ENCODE results near the gene TUT7. TPM values are rescaled to one million over a fixed set of nuclear protein-coding genes. Genes with fewer than 3 reads are reported as not detected.
A peak's percentile ranks its signal among the peaks of the same experiment; 100 is the strongest.

Gene TUT7
- total and polyA plus RNA-seq, 2 experiments from 2014 or later, result 16.5 to 18.8 TPM

- H2AFZ ChIP-seq, result no peak overlapping the region
- DNase-seq, result no peak
Observed at GRCh38 chr9:86246752-86247161, 107.5 kb downstream of the TUT7 start.

GRCh38 chr9:86242071-86242470 is 112.1 kb downstream of the TUT7 start:
- no peaks in the 10 kb centered on the region for H4K20me1 ChIP-seq (ENCODE audit: insufficient read depth)

More at GRCh38 chr9:86246752-86247161, 107.5 kb downstream of the TUT7 start:
- Histone ChIP-seq H3K79me2 (ENCODE audit: insufficient read depth) (no peaks in the 10 kb centered on the region), H3K9me3 (ENCODE audit: low read depth) (no peaks in the 10 kb centered on the region), H3F3A (ENCODE audit: insufficient read depth) (no peaks in the 10 kb centered on the region), H3K27ac (no peak overlapping the region), H3K36me3 (ENCODE audit: low read depth) (no peaks in the 10 kb centered on the region), H3K9ac (no peak overlapping the region), H3K4me1 (ENCODE audit: insufficient read depth) (no peaks in the 10 kb centered on the region), H3K27me3 (replicated peaks; ENCODE audit: insufficient read depth) (no peaks in the 10 kb centered on the region), H3K4me2 (ENCODE audit: unreplicated experiment) (no peak overlapping the region), H3K4me3 (no peak overlapping the region), H4K20me1 (ENCODE audit: insufficient read depth) (no peaks in the 10 kb centered on the region), H3K9me2 (ENCODE audit: insufficient read depth) (no peaks in the 10 kb centered on the region)
- TF ChIP-seq EZH2 (IDR thresholded peaks at IDR 0.05; ENCODE audit: insufficient read depth, poor library complexity, severe bottlenecking) (no peak), EZH2phosphoT487 (IDR thresholded peaks at IDR 0.05; ENCODE audit: insufficient read depth, low read depth) (no peak)
- in situ Hi-C loops (cut with MboI), result no loop called here
- WGBS, 2 experiments (ENCODE audit: low coverage in 1 of 2, low lambda C conversion rate in 2 of 2, missing lambda C conversion rate in 2 of 2), result 62 to 71% methylated on average over 6 of the region's 6 CpGs

GRCh38 chr9:86241216-86241615 is 113.0 kb downstream of the TUT7 start:
- no peak overlapping the region for H3K9ac ChIP-seq
- no peaks in the 10 kb centered on the region for H4K20me1 ChIP-seq (ENCODE audit: insufficient read depth)
- no peaks in the 10 kb centered on the region for H3K4me1 ChIP-seq (ENCODE audit: insufficient read depth)
- H3K27ac ChIP-seq, result no peak overlapping the region
- H2AFZ ChIP-seq, result no peak overlapping the region
- no peaks in the 10 kb centered on the region for H3K79me2 ChIP-seq (ENCODE audit: insufficient read depth)
- no peaks in the 10 kb centered on the region for H3K36me3 ChIP-seq (ENCODE audit: low read depth)
- 84 to 86% methylated on average over 7 of the region's 7 CpGs for WGBS, 2 experiments (ENCODE audit: low coverage in 1 of 2, low lambda C conversion rate in 2 of 2, missing lambda C conversion rate in 2 of 2)
- TF ChIP-seq EZH2phosphoT487 (IDR thresholded peaks at IDR 0.05; ENCODE audit: insufficient read depth, low read depth), result no peak
- TF ChIP-seq EZH2 (IDR thresholded peaks at IDR 0.05; ENCODE audit: insufficient read depth, poor library complexity, severe bottlenecking), result no peak
- no peak overlapping the region for H3K4me2 ChIP-seq (ENCODE audit: unreplicated experiment)
- no peaks in the 10 kb centered on the region for H3K9me2 ChIP-seq (ENCODE audit: insufficient read depth)
- in situ Hi-C loops (cut with MboI), result no loop called here
- no peaks in the 10 kb centered on the region for H3K9me3 ChIP-seq (ENCODE audit: low read depth)
- no peaks in the 10 kb centered on the region for H3K27me3 ChIP-seq (replicated peaks; ENCODE audit: insufficient read depth)
- no peak overlapping the region for H3K4me3 ChIP-seq
- peaks cover 9% of the 10 kb centered on the region; the same call in 1 of the 2 replicates for H3F3A ChIP-seq (ENCODE audit: insufficient read depth)
- DNase-seq, result no peak

More at GRCh38 chr9:86242071-86242470, 112.1 kb downstream of the TUT7 start:
- Histone ChIP-seq H3K4me1 (ENCODE audit: insufficient read depth) (no peaks in the 10 kb centered on the region), H3K4me2 (ENCODE audit: unreplicated experiment) (no peak overlapping the region), H3K27ac (no peak overlapping the region), H3K4me3 (no peak overlapping the region), H2AFZ (no peak overlapping the region), H3K27me3 (replicated peaks; ENCODE audit: insufficient read depth) (no peaks in the 10 kb centered on the region), H3K9ac (no peak overlapping the region), H3K9me2 (ENCODE audit: insufficient read depth) (no peaks in the 10 kb centered on the region), H3F3A (ENCODE audit: insufficient read depth) (peaks cover 9% of the 10 kb centered on the region; the same call in 1 of the 2 replicates), H3K9me3 (ENCODE audit: low read depth) (no peaks in the 10 kb centered on the region), H3K79me2 (ENCODE audit: insufficient read depth) (no peaks in the 10 kb centered on the region), H3K36me3 (ENCODE audit: low read depth) (no peaks in the 10 kb centered on the region)
- in situ Hi-C loops (cut with MboI), result no loop called here
- no peak for DNase-seq
- TF ChIP-seq EZH2 (IDR thresholded peaks at IDR 0.05; ENCODE audit: insufficient read depth, poor library complexity, severe bottlenecking) (no peak), EZH2phosphoT487 (IDR thresholded peaks at IDR 0.05; ENCODE audit: insufficient read depth, low read depth) (no peak)
- WGBS, 2 experiments (ENCODE audit: low coverage in 1 of 2, low lambda C conversion rate in 2 of 2, missing lambda C conversion rate in 2 of 2), result 65 to 67% methylated on average over 2 of the region's 2 CpGs

GRCh38 chr9:86238861-86239770 is 115.1 kb downstream of the TUT7 start:
- H3K4me1 ChIP-seq (ENCODE audit: insufficient read depth), result no peaks in the 10 kb centered on the region
- no peaks in the 10 kb centered on the region for H3K36me3 ChIP-seq (ENCODE audit: low read depth)
- DNase-seq, result peak; percentile 32
- no peaks in the 10 kb centered on the region for H4K20me1 ChIP-seq (ENCODE audit: insufficient read depth)
- H3K4me2 ChIP-seq (ENCODE audit: unreplicated experiment), result no peak overlapping the region
- H3K4me3 ChIP-seq, result no peak overlapping the region
- no peaks in the 10 kb centered on the region for H3K79me2 ChIP-seq (ENCODE audit: insufficient read depth)
- 54 to 56% methylated on average over 10 of the region's 10 CpGs for WGBS, 2 experiments (ENCODE audit: low coverage in 1 of 2, low lambda C conversion rate in 2 of 2, missing lambda C conversion rate in 2 of 2)
- H3K9me2 ChIP-seq (ENCODE audit: insufficient read depth), result no peaks in the 10 kb centered on the region
- TF ChIP-seq EZH2 (IDR thresholded peaks at IDR 0.05; ENCODE audit: insufficient read depth, poor library complexity, severe bottlenecking) (no peak), EZH2phosphoT487 (IDR thresholded peaks at IDR 0.05; ENCODE audit: insufficient read depth, low read depth) (no peak)
- H3F3A ChIP-seq (ENCODE audit: insufficient read depth), result peaks cover 9% of the 10 kb centered on the region; the same call in 1 of the 2 replicates
- no peak overlapping the region for H2AFZ ChIP-seq
- no peaks in the 10 kb centered on the region for H3K9me3 ChIP-seq (ENCODE audit: low read depth)
- H3K9ac ChIP-seq, result no peak overlapping the region
- no peak overlapping the region for H3K27ac ChIP-seq
- no peaks in the 10 kb centered on the region for H3K27me3 ChIP-seq (replicated peaks; ENCODE audit: insufficient read depth)
- in situ Hi-C loops (cut with MboI), result no loop called here

Small RNAs within 50 kb of the gene (small RNA-seq; reads per million reads assigned to genes)
- gene RN7SKP264 (ENCODE audit: low read depth, low replicate concordance), result not detected

Other genes with a start within 250 kb of the TUT7 start
- gene C9orf153, start 94.8 kb downstream of the TUT7 start, total RNA-seq (2014; rRNA removed; shearing (Covaris generic)), result not detected in 2 replicates
- 0.21 TPM in 1 of 2 replicates, not detected in the other for gene C9orf153, start 94.8 kb downstream of the TUT7 start, polyA plus RNA-seq (2016; fragmentation: Nextera tagmentation; extraction: Ambion mirVana)
- 46.7 and 55.9 TPM in 2 replicates for gene ISCA1, start 71.9 kb downstream of the TUT7 start, total RNA-seq (2014; rRNA removed; shearing (Covaris generic))
- gene ISCA1, start 71.9 kb downstream of the TUT7 start, polyA plus RNA-seq (2016; fragmentation: Nextera tagmentation; extraction: Ambion mirVana), result 45.4 and 52.6 TPM in 2 replicates